HG03460 (cell line): ENCODE data around the gene NLRX1.
A peak's percentile ranks its signal among the peaks of the same experiment; 100 is the strongest.
"Not testable (repeated sequence)": the region's sequence is repeated elsewhere in the genome, so short reads cannot be mapped to it uniquely, and the experiment has no call there.

ENCODE experiments used
- ATAC-seq: cut with Tn5 transposase; IDR thresholded peaks from one replicate; pipeline ENCODE4 v1.9.1; 2021; ENCODE audit not compliant: unreplicated experiment

Gene NLRX1

GRCh38 chr11:119206511-119207414, 38.2 kb downstream of the NLRX1 start:
- peak; percentile 26 for ATAC-seq

- no peak for ATAC-seq
Measured at GRCh38 chr11:119207415-119207960, 39.0 kb downstream of the NLRX1 start.

- no peak for ATAC-seq
Measured at GRCh38 chr11:119209186-119209585, 40.7 kb downstream of the NLRX1 start.

- ATAC-seq: no peak
Measured at GRCh38 chr11:119210050-119210449, 41.5 kb downstream of the NLRX1 start.

- no peak for ATAC-seq
Measured at GRCh38 chr11:119218141-119218878, 49.8 kb downstream of the NLRX1 start.

- ATAC-seq: no peak
Measured at GRCh38 chr11:119222308-119222707, 53.8 kb downstream of the NLRX1 start.

GRCh38 chr11:119222891-119223290, 54.4 kb downstream of the NLRX1 start:
- no peak for ATAC-seq

GRCh38 chr11:119223856-119224255, 55.3 kb downstream of the NLRX1 start:
- ATAC-seq: no peak

GRCh38 chr11:119228535-119229287, 60.2 kb downstream of the NLRX1 start:
- not testable (repeated sequence) for ATAC-seq

- no peak for ATAC-seq
Measured at GRCh38 chr11:119229288-119229672, 60.8 kb downstream of the NLRX1 start.

- no peak for ATAC-seq
Measured at GRCh38 chr11:119229741-119230140, 61.2 kb downstream of the NLRX1 start.
